ENCODE measurements around the gene CTIF. TPM values are rescaled to one million over a fixed set of nuclear protein-coding genes. Genes with fewer than 3 reads are reported as not detected.

CTIF gene
- total RNA-seq, 1 experiment from 2014 or later: 95.8 TPM

DNA sequence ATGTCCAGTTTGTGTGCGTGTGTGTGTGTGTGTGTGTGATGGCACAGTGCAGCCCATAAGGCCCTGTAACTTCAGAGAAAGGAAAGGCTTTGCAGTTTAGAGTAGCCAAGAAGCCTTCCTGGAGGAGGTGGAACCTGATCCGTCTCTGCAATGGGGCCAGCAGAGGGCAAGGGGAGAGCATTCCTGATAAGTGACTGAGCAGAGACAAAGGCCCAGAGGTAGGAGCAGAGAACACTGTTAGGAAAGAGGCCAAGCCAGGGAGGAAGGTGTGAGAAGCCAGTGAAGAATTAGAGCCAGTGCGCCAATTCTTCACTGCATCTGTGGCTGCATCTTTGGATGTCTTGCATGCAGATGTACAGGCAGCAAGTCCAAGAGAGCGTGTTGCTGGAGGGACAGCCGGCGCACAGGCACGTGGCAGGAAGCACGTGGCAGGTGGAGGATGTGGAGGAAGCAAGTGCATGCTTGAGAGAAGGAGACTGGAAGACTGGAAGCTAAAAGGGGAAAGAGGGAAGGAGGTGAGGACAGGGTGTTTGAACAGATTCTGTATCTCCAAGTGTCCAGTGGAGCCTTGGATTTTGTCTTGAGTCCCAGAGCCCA is 196.3 kb downstream of the CTIF start:
- POLR2A ChIA-PET: no interaction called here
- H3K27ac Mint-ChIP-seq (ENCODE audit: low read depth, unreplicated experiment): no peak overlapping the region
- H3K27me3 Mint-ChIP-seq (ENCODE audit: insufficient read depth, unreplicated experiment): no peaks in the 10 kb centered on the region

DNA sequence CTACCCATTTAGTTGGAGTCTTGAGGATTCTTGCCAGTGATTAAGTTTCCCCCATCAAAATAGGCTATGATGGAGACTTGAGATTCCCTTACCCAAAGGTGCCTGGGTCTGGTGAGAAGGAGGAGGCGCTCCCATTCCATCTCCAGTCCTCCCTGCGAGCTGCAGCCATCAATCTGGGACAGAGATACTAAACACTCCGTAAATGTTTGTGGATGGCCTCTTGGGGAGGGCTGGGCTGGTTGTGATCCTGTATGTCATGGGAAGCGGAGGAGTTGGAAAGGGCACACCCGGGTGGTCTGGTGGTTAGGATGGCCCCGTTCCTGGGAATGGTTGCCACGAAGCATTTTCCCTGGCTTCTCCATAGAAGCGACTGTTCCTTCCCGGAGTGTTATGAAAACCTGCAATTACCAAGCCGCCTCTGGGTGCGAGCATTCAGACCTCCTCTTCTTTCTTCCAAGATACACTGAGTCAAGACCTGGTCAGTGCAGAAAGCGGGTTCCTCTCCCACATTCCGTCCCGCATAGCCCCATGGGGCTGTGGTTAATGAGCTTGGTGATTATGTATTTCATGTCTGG is 196.9 kb downstream of the CTIF start:
- intact Hi-C loops (cut with micrococcal nuclease): loop anchor here (2.0 kb wide), 1 partner anchor 55 kb away; no protein-coding TSS in a partner anchor
- Mint-ChIP-seq H3K9me3 (ENCODE audit: unreplicated experiment) (no peaks in the 10 kb centered on the region), H3K27ac (ENCODE audit: low read depth, unreplicated experiment) (no peak overlapping the region), H3K4me3 (ENCODE audit: unreplicated experiment) (no peak overlapping the region), H3K4me1 (ENCODE audit: insufficient read depth, unreplicated experiment) (peaks cover 42% of the 10 kb centered on the region), H3K27me3 (ENCODE audit: insufficient read depth, unreplicated experiment) (no peaks in the 10 kb centered on the region), H3K36me3 (ENCODE audit: insufficient read depth, unreplicated experiment) (peaks cover 19% of the 10 kb centered on the region)
- TF ChIP-seq, protein P1, sequence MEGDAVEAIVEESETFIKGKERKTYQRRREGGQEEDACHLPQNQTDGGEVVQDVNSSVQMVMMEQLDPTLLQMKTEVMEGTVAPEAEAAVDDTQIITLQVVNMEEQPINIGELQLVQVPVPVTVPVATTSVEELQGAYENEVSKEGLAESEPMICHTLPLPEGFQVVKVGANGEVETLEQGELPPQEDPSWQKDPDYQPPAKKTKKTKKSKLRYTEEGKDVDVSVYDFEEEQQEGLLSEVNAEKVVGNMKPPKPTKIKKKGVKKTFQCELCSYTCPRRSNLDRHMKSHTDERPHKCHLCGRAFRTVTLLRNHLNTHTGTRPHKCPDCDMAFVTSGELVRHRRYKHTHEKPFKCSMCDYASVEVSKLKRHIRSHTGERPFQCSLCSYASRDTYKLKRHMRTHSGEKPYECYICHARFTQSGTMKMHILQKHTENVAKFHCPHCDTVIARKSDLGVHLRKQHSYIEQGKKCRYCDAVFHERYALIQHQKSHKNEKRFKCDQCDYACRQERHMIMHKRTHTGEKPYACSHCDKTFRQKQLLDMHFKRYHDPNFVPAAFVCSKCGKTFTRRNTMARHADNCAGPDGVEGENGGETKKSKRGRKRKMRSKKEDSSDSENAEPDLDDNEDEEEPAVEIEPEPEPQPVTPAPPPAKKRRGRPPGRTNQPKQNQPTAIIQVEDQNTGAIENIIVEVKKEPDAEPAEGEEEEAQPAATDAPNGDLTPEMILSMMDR (IDR thresholded peaks at IDR 0.05; ENCODE audit: unreplicated experiment): no peak
- POLR2A ChIA-PET: no interaction called here
- BruUV-seq (replicated peaks): no TSS peak
- no peak for DNase-seq (ENCODE audit: unreplicated experiment)
- CTCF ChIA-PET: interaction anchor here (0.7 kb wide), 1 partner anchor 29 kb away, joined by 4 read pairs; no protein-coding TSS in a partner anchor

More for the DNA sequence above, 196.3 kb downstream of the CTIF start:
- CTCF ChIA-PET: no interaction called here
- TF ChIP-seq, protein P1 (IDR thresholded peaks at IDR 0.05; ENCODE audit: unreplicated experiment): no peak
- H3K4me1 Mint-ChIP-seq (ENCODE audit: insufficient read depth, unreplicated experiment): peaks cover 42% of the 10 kb centered on the region
- DNase-seq (ENCODE audit: unreplicated experiment): peak; percentile 80
- H3K36me3 Mint-ChIP-seq (ENCODE audit: insufficient read depth, unreplicated experiment): peaks cover 19% of the 10 kb centered on the region
- BruUV-seq (replicated peaks): no TSS peak
- intact Hi-C loops (cut with micrococcal nuclease): loop anchor here (2.0 kb wide), 1 partner anchor 56 kb away; no protein-coding TSS in a partner anchor
- no peaks in the 10 kb centered on the region for H3K9me3 Mint-ChIP-seq (ENCODE audit: unreplicated experiment)
- H3K4me3 Mint-ChIP-seq (ENCODE audit: unreplicated experiment): no peak overlapping the region

DNA sequence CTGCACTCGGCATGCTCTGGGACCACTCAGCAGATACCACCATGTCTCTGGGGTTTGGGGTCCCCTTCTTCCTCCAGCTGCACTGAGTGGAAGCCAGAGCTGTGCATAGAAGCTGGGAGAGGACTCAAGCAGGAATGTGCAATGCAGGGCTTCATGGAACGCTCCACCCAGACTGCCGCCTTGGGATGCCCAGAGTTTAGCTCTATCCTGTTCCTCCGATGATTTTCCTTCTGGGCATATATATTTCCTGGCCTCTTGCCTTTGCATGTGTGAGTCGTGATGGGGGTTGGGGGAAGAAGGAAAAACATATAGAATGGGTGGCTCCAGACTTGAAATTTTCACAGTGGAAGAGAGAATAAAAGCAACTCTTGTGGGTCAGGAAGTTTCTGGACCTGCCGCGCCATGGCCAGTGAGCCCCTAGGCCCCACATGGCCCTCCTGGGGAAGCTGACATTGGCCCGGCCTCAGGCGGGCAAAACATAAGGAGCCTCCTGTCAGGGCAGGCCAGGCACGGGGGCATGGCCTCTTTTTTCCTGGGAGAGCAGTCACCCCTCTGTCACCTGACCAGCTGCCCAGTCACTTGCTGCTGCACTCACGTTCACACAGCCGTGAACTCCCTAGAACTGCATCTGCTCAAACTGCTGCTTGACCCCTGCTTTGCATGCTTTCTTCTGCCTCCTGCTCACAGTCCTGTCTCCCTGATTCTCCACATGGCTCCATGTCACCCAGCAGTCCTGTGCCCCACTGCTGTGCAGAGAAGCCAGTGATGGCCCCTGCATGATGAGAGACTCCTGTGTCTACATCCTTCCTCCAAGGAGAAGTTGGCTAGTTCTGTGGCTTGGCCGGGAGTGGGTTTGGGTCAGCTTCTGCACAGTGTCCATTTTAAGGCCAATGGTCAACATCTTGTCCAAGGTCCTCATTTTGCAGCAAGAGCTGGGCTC is 197.8 kb downstream of the CTIF start:
- ChIA-PET CTCF (interaction anchor here (0.7 kb wide), 1 partner anchor 30 kb away, joined by 4 read pairs; no protein-coding TSS in a partner anchor), POLR2A (no interaction called here)
- BruUV-seq (replicated peaks): no TSS peak
- TF ChIP-seq, protein P1 (IDR thresholded peaks at IDR 0.05; ENCODE audit: unreplicated experiment): no peak
- no peak overlapping the region for H3K4me3 Mint-ChIP-seq (ENCODE audit: unreplicated experiment)
- H3K27me3 Mint-ChIP-seq (ENCODE audit: insufficient read depth, unreplicated experiment): no peaks in the 10 kb centered on the region
- peaks cover 13% of the 10 kb centered on the region for H3K36me3 Mint-ChIP-seq (ENCODE audit: insufficient read depth, unreplicated experiment)
- no peak for DNase-seq (ENCODE audit: unreplicated experiment)
- H3K9me3 Mint-ChIP-seq (ENCODE audit: unreplicated experiment): no peaks in the 10 kb centered on the region
- no peak overlapping the region for H3K27ac Mint-ChIP-seq (ENCODE audit: low read depth, unreplicated experiment)
- intact Hi-C loops (cut with micrococcal nuclease): no loop called here
- H3K4me1 Mint-ChIP-seq (ENCODE audit: insufficient read depth, unreplicated experiment): peaks cover 42% of the 10 kb centered on the region

Measured in MCF 10A (cell line).